HG03565 (cell line): ENCODE measurements around the gene SSR3.
"Not testable (repeated sequence)": the region's sequence is repeated elsewhere in the genome, so short reads cannot be mapped to it uniquely, and the experiment has no call there.

Source experiments
- ATAC-seq: cut with Tn5 transposase; IDR thresholded peaks from one replicate; pipeline ENCODE4 v1.9.1; 2021; ENCODE audit warnings: mild to moderate bottlenecking, moderate library complexity; ENCODE audit not compliant: unreplicated experiment

Gene SSR3

GRCh38 chr3:156554842-156555687 is at the start of gene SSR3:
SSR3 (minus strand) TSS chr3:156555117; CDS start chr3:156555089, 28 bp downstream.
- ATAC-seq = peak; percentile 98

- ATAC-seq = no peak
These were observed 49.2 kb upstream of the SSR3 start for GRCh38 chr3:156604064-156604641.

- no peak for ATAC-seq
These were observed 48.6 kb upstream of the SSR3 start for GRCh38 chr3:156603379-156604017.

- peak; percentile 58 for ATAC-seq
These were observed 47.5 kb upstream of the SSR3 start for GRCh38 chr3:156602424-156602823.

- no peak for ATAC-seq
These were observed 46.6 kb upstream of the SSR3 start for GRCh38 chr3:156601497-156601896.

- ATAC-seq = no peak
These were observed 45.9 kb upstream of the SSR3 start for GRCh38 chr3:156600834-156601233.

GRCh38 chr3:156599089-156599874 is 44.4 kb upstream of the SSR3 start:
- no peak for ATAC-seq

GRCh38 chr3:156598413-156598812 is 43.5 kb upstream of the SSR3 start:
- ATAC-seq = no peak

- no peak for ATAC-seq
These were observed 39.3 kb upstream of the SSR3 start for GRCh38 chr3:156594219-156594683.

- ATAC-seq = no peak
These were observed 38.9 kb upstream of the SSR3 start for GRCh38 chr3:156593814-156594213.

GRCh38 chr3:156589806-156590205 is 34.9 kb upstream of the SSR3 start:
- not testable (repeated sequence) for ATAC-seq

- peak; percentile 16 for ATAC-seq
These were observed 32.8 kb upstream of the SSR3 start for GRCh38 chr3:156587760-156588069.

GRCh38 chr3:156586905-156587759 is 32.2 kb upstream of the SSR3 start:
- peak; percentile 33 for ATAC-seq

- no peak for ATAC-seq
These were observed 28.6 kb upstream of the SSR3 start for GRCh38 chr3:156583469-156583868.

GRCh38 chr3:156582532-156583183 is 27.7 kb upstream of the SSR3 start:
- peak; percentile 56 for ATAC-seq

- ATAC-seq = no peak
These were observed 27.0 kb upstream of the SSR3 start for GRCh38 chr3:156581954-156582353.

- ATAC-seq = no peak
These were observed 26.1 kb upstream of the SSR3 start for GRCh38 chr3:156581033-156581432.

- no peak for ATAC-seq
These were observed 24.5 kb upstream of the SSR3 start for GRCh38 chr3:156579427-156579851.

- no peak for ATAC-seq
These were observed 22.8 kb upstream of the SSR3 start for GRCh38 chr3:156577736-156578135.
